Natural killer cell (primary cell): ENCODE measurements around the gene ABCB9. TPM values are rescaled to one million over a fixed set of nuclear protein-coding genes. Genes with fewer than 3 reads are reported as not detected.

Experiments
- ATAC-seq, 3 donors: fragments of 150-1000 bp in 2 of 3; fragments of 200-7000 bp in 1 of 3; cut with Tn5 transposase; 1 replicate in 1 of 3; 2 replicates in 2 of 3; pipeline ENCODE4 v1.10.0; 2021; ENCODE audit warnings: mild to moderate bottlenecking in 2 of 3, moderate library complexity in 2 of 3
- DNase-seq, 2 donors: peaks; one replicate each; pipeline versions ENCODE4 v3.0.0 to v3.0.0-alpha.2; 2013 to 2021; ENCODE audit warnings: mixed read lengths in 1 of 2
- H3K27ac ChIP-seq: one replicate; pipeline ENCODE4 v1.5.1; 2013; ENCODE audit warnings: mild to moderate bottlenecking, low read length
- H3K27me3 ChIP-seq: one replicate; pipeline ENCODE4 v1.6.1; 2013; ENCODE audit warnings: low read length; ENCODE audit not compliant: control insufficient read depth, insufficient read depth
- H3K36me3 ChIP-seq: one replicate; pipeline ENCODE4 v1.6.1; 2013; ENCODE audit warnings: low read length; ENCODE audit not compliant: control insufficient read depth, insufficient read depth
- H3K4me1 ChIP-seq: one replicate; pipeline ENCODE4 v1.6.1; 2013; ENCODE audit warnings: low read length; ENCODE audit not compliant: control insufficient read depth, insufficient read depth
- H3K4me3 ChIP-seq: one replicate; pipeline ENCODE4 v1.5.1; 2013; ENCODE audit warnings: low read length
- H3K9me3 ChIP-seq: one replicate; pipeline ENCODE4 v1.6.1; 2013; ENCODE audit warnings: low read length; ENCODE audit not compliant: control insufficient read depth, insufficient read depth
- H3K27ac Mint-ChIP-seq, 2 donors: one replicate each; pipeline ENCODE4 v1.8.0; 2022; ENCODE audit warnings: mild to moderate bottlenecking in 2 of 2, mixed read lengths in 2 of 2, moderate library complexity in 1 of 2
- H3K27me3 Mint-ChIP-seq, 2 donors: one replicate each; pipeline ENCODE4 v1.8.0; 2022; ENCODE audit warnings: low read depth in 2 of 2, mixed read lengths in 2 of 2
- H3K36me3 Mint-ChIP-seq: one replicate; pipeline ENCODE4 v1.8.0; 2022; ENCODE audit warnings: mixed read lengths
- H3K4me1 Mint-ChIP-seq, 2 donors: one replicate each; pipeline ENCODE4 v1.8.0; 2022; ENCODE audit warnings: mixed read lengths in 2 of 2
- H3K4me3 Mint-ChIP-seq: one replicate; pipeline ENCODE4 v1.8.0; 2022; ENCODE audit warnings: mild to moderate bottlenecking, moderate library complexity, mixed read lengths
- H3K9me3 Mint-ChIP-seq, 2 donors: one replicate each; pipeline ENCODE4 v1.8.0; 2022; ENCODE audit warnings: mixed read lengths in 2 of 2
- WGBS: methylation state at CpG from one replicate; pipeline ENCODE4 v1.1.7; 2013; ENCODE audit warnings: missing lambda C conversion rate; ENCODE audit not compliant: insufficient coverage; 5-methylcytosine and 5-hydroxymethylcytosine counted together
- intact Hi-C: fragments of 100-400 bp; cut with micrococcal nuclease; formaldehyde crosslinking; loops from one replicate; pipeline ENCODE4 v1.14.2; 2022
- total RNA-seq, 4 donors: library from RNA; stranded (reverse); fragments of 120-200 nt in 1 of 4; gene quantifications; one replicate each; pipeline versions ENCODE4 v1.2.3 to v1.2.4, GENCODE V29; 2013 to 2022
- TF ChIP-seq, protein P1 (sequence below): fragments of 200-600 bp; IDR thresholded peaks from one replicate; pipeline ENCODE4 v1.8.0; 2022; ENCODE audit warnings: antibody characterized with exemption

ABCB9 gene
- total RNA-seq, 3 donors from 2014 or later (not counting 1 experiment from before 2014, with no cell fraction given), result 2.4 to 4.0 (median 3.3) TPM

DNA sequence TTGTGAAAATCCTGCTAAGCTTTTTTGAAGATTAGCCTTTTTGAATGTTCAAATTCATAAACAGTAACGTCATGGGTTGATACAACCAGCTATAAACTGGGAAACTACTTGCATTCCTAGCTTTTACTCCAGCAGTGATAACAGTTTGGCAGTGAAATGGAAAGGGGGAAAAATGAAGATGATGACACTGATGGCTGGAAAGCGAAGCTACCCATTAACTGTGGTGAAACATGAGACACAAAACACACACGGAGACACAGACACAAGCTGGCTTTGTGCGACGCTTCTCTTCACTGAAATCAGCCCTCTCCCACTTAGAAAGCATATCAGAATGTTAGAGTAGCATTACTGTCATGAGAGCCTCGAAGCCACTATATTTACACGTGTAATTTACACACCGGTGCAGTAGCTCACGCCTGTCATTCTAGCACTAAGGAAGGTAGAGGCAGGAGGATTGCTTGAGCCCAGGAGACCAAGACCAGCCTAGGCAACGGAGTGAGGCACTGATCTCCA lies 86.1 kb downstream of the ABCB9 start:
- peaks cover 73% of the 10 kb centered on the region for H3K4me1 ChIP-seq
- no peak overlapping the region for H3K4me3 ChIP-seq
- intact Hi-C loops, result loop anchor here (2.0 to 5.0 kb wide), 2 partner anchors 15 to 72 kb away; no protein-coding TSS in a partner anchor
- peak in 1 of 2 donors; percentile 4 for DNase-seq
- no peaks in the 10 kb centered on the region for H3K36me3 Mint-ChIP-seq
- no peaks in the 10 kb centered on the region for H3K9me3 Mint-ChIP-seq
- H3K9me3 ChIP-seq, result no peaks in the 10 kb centered on the region
- H3K27me3 ChIP-seq, result no peaks in the 10 kb centered on the region
- H3K27ac ChIP-seq, result no peak overlapping the region
- H3K4me1 Mint-ChIP-seq, result peaks cover 93 to 94% of the 10 kb centered on the region in 2 donors
- peak overlapping the region; percentile 81 to 88 for H3K27ac Mint-ChIP-seq
- H3K27me3 Mint-ChIP-seq, result no peaks in the 10 kb centered on the region
- TF ChIP-seq, protein P1, sequence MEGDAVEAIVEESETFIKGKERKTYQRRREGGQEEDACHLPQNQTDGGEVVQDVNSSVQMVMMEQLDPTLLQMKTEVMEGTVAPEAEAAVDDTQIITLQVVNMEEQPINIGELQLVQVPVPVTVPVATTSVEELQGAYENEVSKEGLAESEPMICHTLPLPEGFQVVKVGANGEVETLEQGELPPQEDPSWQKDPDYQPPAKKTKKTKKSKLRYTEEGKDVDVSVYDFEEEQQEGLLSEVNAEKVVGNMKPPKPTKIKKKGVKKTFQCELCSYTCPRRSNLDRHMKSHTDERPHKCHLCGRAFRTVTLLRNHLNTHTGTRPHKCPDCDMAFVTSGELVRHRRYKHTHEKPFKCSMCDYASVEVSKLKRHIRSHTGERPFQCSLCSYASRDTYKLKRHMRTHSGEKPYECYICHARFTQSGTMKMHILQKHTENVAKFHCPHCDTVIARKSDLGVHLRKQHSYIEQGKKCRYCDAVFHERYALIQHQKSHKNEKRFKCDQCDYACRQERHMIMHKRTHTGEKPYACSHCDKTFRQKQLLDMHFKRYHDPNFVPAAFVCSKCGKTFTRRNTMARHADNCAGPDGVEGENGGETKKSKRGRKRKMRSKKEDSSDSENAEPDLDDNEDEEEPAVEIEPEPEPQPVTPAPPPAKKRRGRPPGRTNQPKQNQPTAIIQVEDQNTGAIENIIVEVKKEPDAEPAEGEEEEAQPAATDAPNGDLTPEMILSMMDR, result no peak
- WGBS, result 83% methylated on average over 9 of the region's 10 CpGs
- no peak for ATAC-seq
- H3K36me3 ChIP-seq, result peaks cover 3% of the 10 kb centered on the region
- H3K4me3 Mint-ChIP-seq, result peak overlapping the region; percentile 83

Other genes starting within 250 kb of the ABCB9 start
- gene HCAR3, start 249.7 kb downstream of the ABCB9 start, total RNA-seq, result 10 to 100 TPM in 1 of 3 donors, 1 to 10 TPM in 2; 1.8 to 14.7 (median 9.9) TPM
- under 1 TPM in 1 of 3 donors, not detected in 2; 0.15 TPM for gene HCAR1, start 235.6 kb downstream of the ABCB9 start, total RNA-seq
- 10 to 100 TPM; 30.5 to 42.9 (median 42.7) TPM for gene DENR, start 213.6 kb downstream of the ABCB9 start, total RNA-seq
- gene CCDC62, start 191.9 kb downstream of the ABCB9 start, total RNA-seq, result 1 to 10 TPM in 1 of 3 donors, under 1 TPM in 2; 0.29 to 2.1 (median 0.85) TPM
- gene HIP1R, start 131.0 kb downstream of the ABCB9 start, total RNA-seq, result 10 to 100 TPM; 78.6 to 93.1 (median 85.5) TPM
- gene VPS37B, start 70.3 kb downstream of the ABCB9 start, total RNA-seq, result 100 to 1,000 TPM; 142 to 167 (median 165) TPM
- gene OGFOD2, start 8.8 kb upstream of the ABCB9 start, total RNA-seq, result 10 to 100 TPM; 16.6 to 23.7 (median 20.7) TPM
- 100 to 1,000 TPM in 2 of 3 donors, 10 to 100 TPM in 1; 97.2 to 136 (median 116) TPM for gene ARL6IP4, start 14.2 kb upstream of the ABCB9 start, total RNA-seq
- 10 to 100 TPM; 38.9 to 94.6 (median 42.5) TPM for gene PITPNM2, start 184.6 kb upstream of the ABCB9 start, total RNA-seq